ENCODE measurements around the gene TTC24.
"Not testable (repeated sequence)": the region's sequence is repeated elsewhere in the genome, so short reads cannot be mapped to it uniquely, and the experiment has no call there.

Gene TTC24

GRCh38 chr1:156599811-156600210, 20.3 kb downstream of the TTC24 start:
- FAIRE-seq, result no peak
- DNase-seq (ENCODE audit: insufficient read length, low spot score), result no peak
- TF ChIP-seq TAF1 (IDR thresholded peaks at IDR 0.05; ENCODE audit: low read depth, low read length) (no peak), SPI1 (IDR thresholded peaks at IDR 0.05; ENCODE audit: low read depth, low read length) (peak; percentile 77)

DNA sequence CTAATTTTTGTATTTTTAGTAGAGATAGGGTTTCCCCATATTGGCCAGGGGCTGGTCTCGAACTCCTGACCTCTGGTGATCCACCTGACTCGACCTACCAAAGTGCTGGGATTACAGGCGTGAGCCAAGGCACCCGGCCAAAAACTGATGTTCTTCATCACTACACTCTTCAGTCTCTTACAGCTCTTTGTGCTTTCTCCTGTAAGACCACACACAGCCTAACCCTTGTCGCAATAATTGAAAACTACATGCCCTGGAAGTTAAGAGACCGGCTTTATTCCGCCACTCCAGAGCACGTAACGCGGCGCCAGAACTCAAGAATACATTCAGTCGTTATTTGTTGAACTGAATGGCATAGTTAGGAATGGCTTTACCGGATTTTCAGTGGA, 21.2 kb downstream of the TTC24 start:
- TF ChIP-seq SPI1 (IDR thresholded peaks at IDR 0.05; ENCODE audit: low read depth, low read length), result no peak
- no peak for TF ChIP-seq POU2F2 (IDR thresholded peaks at IDR 0.05; ENCODE audit: low read depth, low read length)
- TF ChIP-seq POLR2AphosphoS5 (IDR thresholded peaks at IDR 0.05; ENCODE audit: low read depth, low read length), result no peak
- no peak for TF ChIP-seq TAF1 (IDR thresholded peaks at IDR 0.05; ENCODE audit: low read depth, low read length)
- no peak for TF ChIP-seq PAX5 (IDR thresholded peaks at IDR 0.05; ENCODE audit: insufficient read depth, low read length, severe bottlenecking)
- TF ChIP-seq POLR2A (IDR thresholded peaks at IDR 0.05; ENCODE audit: low read depth, low read length), result no peak
- DNase-seq (ENCODE audit: insufficient read length, low spot score), result no peak
- no peak for FAIRE-seq

- TF ChIP-seq POU2F2 (IDR thresholded peaks at IDR 0.05; ENCODE audit: low read depth, low read length) (peak; percentile 75), SPI1 (IDR thresholded peaks at IDR 0.05; ENCODE audit: low read depth, low read length) (no peak), POLR2A (IDR thresholded peaks at IDR 0.05; ENCODE audit: low read depth, low read length) (peak; percentile 91), PAX5 (IDR thresholded peaks at IDR 0.05; ENCODE audit: insufficient read depth, low read length, severe bottlenecking) (no peak), TAF1 (IDR thresholded peaks at IDR 0.05; ENCODE audit: low read depth, low read length) (peak; percentile 97), POLR2AphosphoS5 (IDR thresholded peaks at IDR 0.05; ENCODE audit: low read depth, low read length) (peak; percentile 90)
- DNase-seq (ENCODE audit: insufficient read length, low spot score) (no peak), FAIRE-seq (peak; percentile 76)
These were observed 21.8 kb downstream of the TTC24 start, which contains the start of gene GPATCH4 for GRCh38 chr1:156601122-156601830. GPATCH4 (minus strand) TSS chr1:156601479.

- no peak for DNase-seq (ENCODE audit: insufficient read length, low spot score)
- no peak for FAIRE-seq
- no peak for TF ChIP-seq POLR2AphosphoS5 (IDR thresholded peaks at IDR 0.05; ENCODE audit: low read depth, low read length)
- no peak for TF ChIP-seq POU2F2 (IDR thresholded peaks at IDR 0.05; ENCODE audit: low read depth, low read length)
- TF ChIP-seq PAX5 (IDR thresholded peaks at IDR 0.05; ENCODE audit: insufficient read depth, low read length, severe bottlenecking), result peak; percentile 24
- no peak for TF ChIP-seq SPI1 (IDR thresholded peaks at IDR 0.05; ENCODE audit: low read depth, low read length)
- TF ChIP-seq TAF1 (IDR thresholded peaks at IDR 0.05; ENCODE audit: low read depth, low read length), result no peak
These were observed 22.4 kb downstream of the TTC24 start for GRCh38 chr1:156601892-156602291.

DNA sequence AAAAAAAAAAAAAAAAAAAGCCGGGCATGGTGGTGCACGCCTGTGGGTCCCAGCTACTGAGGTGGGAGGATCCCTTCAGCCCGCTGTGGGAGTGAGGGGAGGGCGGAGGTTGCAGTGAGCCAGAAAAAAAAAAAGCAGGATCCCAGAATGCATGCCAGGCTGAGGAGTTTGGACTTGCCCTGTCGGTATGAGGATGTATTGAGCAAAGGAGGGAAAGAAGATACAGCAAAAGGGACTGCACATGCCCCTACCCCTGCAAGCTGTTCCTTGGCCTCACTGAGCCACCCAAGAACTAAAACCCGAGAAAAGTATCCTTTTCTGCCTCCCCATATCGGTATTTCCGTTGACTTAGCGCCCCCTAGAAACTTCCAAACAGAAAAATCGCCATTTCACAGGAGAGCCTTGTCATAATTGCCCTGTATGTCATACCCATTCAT, 23.1 kb downstream of the TTC24 start:
- DNase-seq (ENCODE audit: insufficient read length, low spot score), result no peak
- no peak for TF ChIP-seq POLR2A (IDR thresholded peaks at IDR 0.05; ENCODE audit: low read depth, low read length)
- no peak for TF ChIP-seq POU2F2 (IDR thresholded peaks at IDR 0.05; ENCODE audit: low read depth, low read length)
- TF ChIP-seq PAX5 (IDR thresholded peaks at IDR 0.05; ENCODE audit: insufficient read depth, low read length, severe bottlenecking), result no peak
- no peak for TF ChIP-seq TAF1 (IDR thresholded peaks at IDR 0.05; ENCODE audit: low read depth, low read length)
- TF ChIP-seq POLR2AphosphoS5 (IDR thresholded peaks at IDR 0.05; ENCODE audit: low read depth, low read length), result no peak
- no peak for TF ChIP-seq SPI1 (IDR thresholded peaks at IDR 0.05; ENCODE audit: low read depth, low read length)
- FAIRE-seq, result no peak

DNA sequence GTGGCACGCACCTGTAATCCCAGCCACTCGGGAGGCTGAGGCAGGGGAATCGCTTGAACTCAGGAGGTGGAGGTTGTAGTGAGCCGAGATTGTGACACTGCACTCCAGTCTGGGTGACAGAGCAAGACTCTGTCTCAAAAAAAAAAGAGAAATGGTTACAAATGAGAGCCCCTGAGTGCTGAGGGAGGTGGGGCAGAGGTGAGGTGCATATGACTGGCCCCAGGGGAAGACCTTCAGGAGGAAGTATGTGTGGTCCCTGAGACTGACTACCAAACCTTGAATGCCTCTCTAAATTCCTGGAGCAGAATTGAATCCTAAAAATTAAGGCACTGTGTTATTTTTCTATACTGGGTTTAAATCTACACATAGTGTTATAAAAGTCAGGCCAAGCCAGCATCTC, 27.8 kb downstream of the TTC24 start:
- FAIRE-seq; DNase-seq (ENCODE audit: insufficient read length, low spot score): not testable (repeated sequence)

DNA sequence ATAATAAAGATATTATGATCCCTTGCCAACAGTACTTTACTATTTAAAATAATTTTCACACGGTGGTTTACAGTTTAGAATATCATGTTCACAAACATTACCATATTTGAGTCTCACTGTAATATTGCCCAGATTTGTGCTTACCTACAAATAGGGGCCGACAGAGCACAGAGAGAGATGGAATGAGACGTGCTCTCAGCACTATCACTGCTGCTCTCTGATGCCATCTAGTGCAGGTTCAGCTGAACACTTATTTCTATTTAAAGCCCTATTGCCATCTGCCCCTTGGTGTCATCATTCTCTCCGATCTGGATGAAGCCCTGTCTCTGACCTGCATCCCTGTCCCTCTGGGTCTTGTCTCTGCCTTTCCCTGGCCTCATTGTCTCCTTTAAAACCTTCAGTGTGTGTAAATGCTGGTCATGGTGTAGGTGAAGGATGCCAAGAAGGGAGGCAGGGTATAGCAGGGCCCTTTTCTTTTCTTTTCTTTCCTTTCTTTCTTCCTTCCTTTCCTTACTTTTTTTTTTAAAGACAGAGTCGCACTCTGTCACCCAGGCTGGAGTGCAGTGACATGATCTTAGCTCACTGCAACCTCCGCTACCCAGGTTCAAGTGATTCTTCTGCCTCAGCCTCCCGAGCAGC, 28.6 kb downstream of the TTC24 start:
- no peak for TF ChIP-seq TAF1 (IDR thresholded peaks at IDR 0.05; ENCODE audit: low read depth, low read length)
- no peak for TF ChIP-seq POLR2A (IDR thresholded peaks at IDR 0.05; ENCODE audit: low read depth, low read length)
- no peak for TF ChIP-seq POLR2AphosphoS5 (IDR thresholded peaks at IDR 0.05; ENCODE audit: low read depth, low read length)
- no peak for TF ChIP-seq PAX5 (IDR thresholded peaks at IDR 0.05; ENCODE audit: insufficient read depth, low read length, severe bottlenecking)
- TF ChIP-seq POU2F2 (IDR thresholded peaks at IDR 0.05; ENCODE audit: low read depth, low read length), result no peak
- FAIRE-seq (peak; percentile 90), DNase-seq (ENCODE audit: insufficient read length, low spot score) (no peak)

- TF ChIP-seq POU2F2 (IDR thresholded peaks at IDR 0.05; ENCODE audit: low read depth, low read length) (0 out of 2 replicates have a peak, but pooled peaks have one; percentile 22), PAX5 (IDR thresholded peaks at IDR 0.05; ENCODE audit: insufficient read depth, low read length, severe bottlenecking) (no peak)
- DNase-seq (ENCODE audit: insufficient read length, low spot score) (no peak), FAIRE-seq (peak; percentile 69)
These were observed 29.5 kb downstream of the TTC24 start for GRCh38 chr1:156608981-156609380.

DNA sequence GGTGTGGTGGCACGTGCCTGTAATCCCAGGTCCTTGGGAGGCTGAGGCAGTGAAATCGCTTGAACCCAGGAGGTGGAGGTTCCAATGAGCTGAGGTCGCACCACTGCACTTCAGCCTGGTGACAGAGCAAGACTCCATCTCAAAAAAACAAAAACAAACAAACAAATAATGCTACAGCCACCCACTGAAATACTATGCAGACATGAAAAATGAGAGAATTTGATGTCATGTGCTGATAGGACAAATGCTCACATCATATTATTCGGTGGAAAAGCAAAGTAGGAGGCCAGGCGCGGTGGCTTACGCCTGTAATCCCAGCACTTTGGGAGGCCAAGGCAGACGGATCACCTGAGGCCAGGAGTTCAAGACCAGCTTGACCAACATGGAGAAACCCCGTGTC, 30.5 kb downstream of the TTC24 start:
- not testable (repeated sequence) for FAIRE-seq; DNase-seq (ENCODE audit: insufficient read length, low spot score)

DNA sequence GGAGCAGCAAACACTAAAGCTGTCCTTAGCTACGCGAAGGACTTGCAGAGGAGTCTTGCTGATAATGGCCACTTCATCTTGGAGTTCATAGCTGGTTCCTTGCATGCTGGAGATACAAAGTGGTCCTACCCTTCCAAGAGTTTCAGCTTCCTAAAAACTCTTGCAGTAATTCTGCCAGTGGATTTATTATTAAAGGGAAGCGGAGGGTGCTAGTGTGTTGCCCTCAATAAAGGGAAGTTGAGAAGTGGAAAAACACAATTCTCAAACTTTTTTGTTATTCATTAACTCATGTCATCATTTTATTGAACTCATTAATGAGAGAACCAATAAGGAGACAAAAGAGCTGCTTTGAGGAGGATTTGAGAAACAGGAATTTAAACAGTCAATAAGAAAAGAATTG, 33.1 kb downstream of the TTC24 start:
- FAIRE-seq, result no peak
- no peak for TF ChIP-seq POU2F2 (IDR thresholded peaks at IDR 0.05; ENCODE audit: low read depth, low read length)
- no peak for TF ChIP-seq TAF1 (IDR thresholded peaks at IDR 0.05; ENCODE audit: low read depth, low read length)
- TF ChIP-seq PAX5 (IDR thresholded peaks at IDR 0.05; ENCODE audit: insufficient read depth, low read length, severe bottlenecking), result no peak
- no peak for TF ChIP-seq POLR2A (IDR thresholded peaks at IDR 0.05; ENCODE audit: low read depth, low read length)
- TF ChIP-seq POLR2AphosphoS5 (IDR thresholded peaks at IDR 0.05; ENCODE audit: low read depth, low read length), result no peak
- TF ChIP-seq SPI1 (IDR thresholded peaks at IDR 0.05; ENCODE audit: low read depth, low read length), result no peak
- DNase-seq (ENCODE audit: insufficient read length, low spot score), result no peak
